OCI-LY3 (cell line): Measurements from ENCODE around the gene SOX12.
A peak's percentile ranks its signal among the peaks of the same experiment; 100 is the strongest.

Experiments used
- CTCF ChIP-seq: fragments of 200-600, 300-600 bp; sonication (generic); IDR thresholded peaks from 2 replicates; pipeline ENCODE4 v1.5.1; 2014; ENCODE audit warnings: antibody characterized with exemption, low read length, low read depth
- EZH2phosphoT487 ChIP-seq: fragments of 200-600 bp; shearing (Covaris generic); IDR thresholded peaks from 2 replicates; pipeline ENCODE4 v1.6.1; 2018; ENCODE audit warnings: antibody characterized with exemption, mixed run types, low read depth

GRCh38 chr20:309306-309840 lies 16.0 kb upstream of the SOX12 start:
- TF ChIP-seq CTCF (0 out of 2 replicates have a peak, but pooled peaks have one; percentile 7), EZH2phosphoT487 (no peak)
